ENCODE results near the gene RREB1.

RREB1 gene

GRCh38 chr6:7200598-7201443, 93.1 kb downstream of the RREB1 start:
- no peak overlapping the region for H3K4me3 ChIP-seq (ENCODE audit: low read depth, low read length)
- TF ChIP-seq CTCF (IDR thresholded peaks at IDR 0.05; ENCODE audit: borderline replicate concordance, insufficient read depth, low read depth, low read length): no peak

- H3K4me3 ChIP-seq (ENCODE audit: low read depth, low read length): no peak overlapping the region
These were observed 93.6 kb downstream of the RREB1 start for GRCh38 chr6:7201444-7201731.

GRCh38 chr6:7201732-7202541, 94.2 kb downstream of the RREB1 start:
- TF ChIP-seq CTCF (IDR thresholded peaks at IDR 0.05; ENCODE audit: borderline replicate concordance, insufficient read depth, low read depth, low read length): no peak
- no peak overlapping the region for H3K4me3 ChIP-seq (ENCODE audit: low read depth, low read length)

More at GRCh38 chr6:7201444-7201731, 93.6 kb downstream of the RREB1 start:
- no peak for TF ChIP-seq CTCF (IDR thresholded peaks at IDR 0.05; ENCODE audit: borderline replicate concordance, insufficient read depth, low read depth, low read length)

DNA sequence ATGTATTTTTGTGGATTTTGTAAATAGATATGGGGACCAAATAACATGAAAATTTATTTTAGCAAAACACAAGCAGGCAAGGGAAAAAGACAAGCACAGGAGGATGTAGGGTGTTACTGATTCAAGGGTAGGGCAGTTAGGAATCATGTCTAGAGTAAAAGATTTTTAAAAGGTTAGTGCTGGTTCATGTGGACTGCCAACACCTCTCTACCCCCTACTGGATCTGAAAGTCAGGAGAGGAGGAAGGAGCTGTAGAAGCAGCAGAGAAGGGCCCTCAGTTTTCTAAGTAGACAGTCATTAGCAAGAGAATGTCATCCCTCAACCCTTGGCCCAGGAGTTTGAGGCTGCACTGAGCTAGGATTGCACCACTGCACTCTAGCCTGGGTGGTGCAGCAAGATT, 95.2 kb downstream of the RREB1 start:
- H3K4me3 ChIP-seq (ENCODE audit: low read depth, low read length): no peak overlapping the region
- no peak for TF ChIP-seq CTCF (IDR thresholded peaks at IDR 0.05; ENCODE audit: borderline replicate concordance, insufficient read depth, low read depth, low read length)

DNA sequence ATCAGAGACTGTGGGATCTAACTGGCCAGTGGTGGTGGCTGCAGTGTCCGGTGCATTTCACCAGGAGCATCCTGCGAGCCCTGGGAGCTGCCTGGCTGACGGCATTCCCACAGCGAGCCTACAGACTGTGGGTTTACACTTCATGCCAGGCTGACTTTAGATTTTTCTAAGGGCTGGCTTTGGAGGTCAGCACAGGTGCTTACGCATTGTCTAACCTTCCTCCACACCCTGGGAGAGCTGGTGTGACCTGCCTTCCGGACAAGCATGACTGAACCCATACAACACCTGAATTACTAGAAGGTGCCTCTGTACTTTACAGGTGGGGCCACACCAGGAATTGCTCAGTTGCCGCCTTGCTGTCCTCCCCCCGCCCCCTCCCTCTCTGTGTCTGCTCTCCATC, 96.2 kb downstream of the RREB1 start:
- no peak for TF ChIP-seq CTCF (IDR thresholded peaks at IDR 0.05; ENCODE audit: borderline replicate concordance, insufficient read depth, low read depth, low read length)
- H3K4me3 ChIP-seq (ENCODE audit: low read depth, low read length): no peak overlapping the region

- TF ChIP-seq CTCF (IDR thresholded peaks at IDR 0.05; ENCODE audit: borderline replicate concordance, insufficient read depth, low read depth, low read length): no peak
- H3K4me3 ChIP-seq (ENCODE audit: low read depth, low read length): no peak overlapping the region
These were observed 97.0 kb downstream of the RREB1 start for GRCh38 chr6:7204726-7205125.
